SK-N-SH treated with all-trans-retinoic acid at 6 μM for 48 hours (cell line): ENCODE results near the gene UTF1.

Source experiments
- ATAC-seq: fragments of 200-7000 bp; cut with Tn5 transposase; 3 replicates; pipeline ENCODE4 v1.9.1; 2020; ENCODE audit warnings: mild to moderate bottlenecking, moderate library complexity
- ARNTL ChIP-seq: fragments of 450-650 bp; formaldehyde crosslinking; IDR thresholded peaks from 2 replicates; pipeline ENCODE4 v1.5.0; 2020; ENCODE audit warnings: low read depth, mild to moderate bottlenecking, moderate library complexity, borderline replicate concordance
- BACH2 ChIP-seq: fragments of 250-450 bp; sonication (Bioruptor Pico); IDR thresholded peaks from 2 replicates; pipeline ENCODE4 v1.9.0; 2021; ENCODE audit warnings: mild to moderate bottlenecking, borderline replicate concordance
- CSDC2 ChIP-seq: fragments of 250-450 bp; sonication (Bioruptor Pico); IDR thresholded peaks from 2 replicates; pipeline ENCODE4 v1.5.0; 2020; ENCODE audit warnings: mild to moderate bottlenecking, moderate library complexity
- ESRRG ChIP-seq: fragments of 250-450 bp; sonication (Bioruptor Pico); IDR thresholded peaks from 2 replicates; pipeline ENCODE4 v1.6.1; 2021; ENCODE audit warnings: mild to moderate bottlenecking
- GLIS3 ChIP-seq: fragments of 250-450 bp; sonication (Bioruptor Pico); IDR thresholded peaks from 2 replicates; pipeline ENCODE4 v1.5.0; 2020; ENCODE audit warnings: mild to moderate bottlenecking, moderate library complexity
- ISL1 ChIP-seq: fragments of 250-450 bp; sonication (Bioruptor Pico); IDR thresholded peaks from 2 replicates; pipeline ENCODE4 v2.1.2; 2022; ENCODE audit warnings: mild to moderate bottlenecking, moderate library complexity
- SNAI2 ChIP-seq: fragments of 250-450 bp; sonication (Bioruptor Pico); IDR thresholded peaks from 2 replicates; pipeline ENCODE4 v1.5.0; 2020; ENCODE audit warnings: mild to moderate bottlenecking, moderate library complexity
- TCF4 ChIP-seq: fragments of 250-450 bp; sonication (Bioruptor Pico); IDR thresholded peaks from 2 replicates; pipeline ENCODE4 v1.8.0; 2021; ENCODE audit warnings: mild to moderate bottlenecking, moderate library complexity, borderline replicate concordance
- ZC3H10 ChIP-seq: fragments of 250-450 bp; sonication (Bioruptor Pico); IDR thresholded peaks from 2 replicates; pipeline ENCODE4 v1.5.1; 2021; ENCODE audit warnings: mild to moderate bottlenecking, moderate library complexity
- ZFP3 ChIP-seq: fragments of 250-450 bp; sonication (Bioruptor Pico); IDR thresholded peaks from 2 replicates; pipeline ENCODE4 v1.5.0; 2020; ENCODE audit warnings: mild to moderate bottlenecking, moderate library complexity
- ZNF565 ChIP-seq: fragments of 450-650 bp; formaldehyde crosslinking; conservative IDR thresholded peaks from 2 replicates; pipeline ENCODE4 v1.5.0; 2020; ENCODE audit warnings: low read depth, mild to moderate bottlenecking, moderate library complexity
- ZNF8 ChIP-seq: fragments of 450-650 bp; formaldehyde crosslinking; IDR thresholded peaks from 2 replicates; pipeline ENCODE4 v1.5.0; 2020; ENCODE audit warnings: mild to moderate bottlenecking, moderate library complexity
- TF ChIP-seq, protein P1 (sequence below): fragments of 250-450 bp; sonication (Bioruptor Pico); IDR thresholded peaks from 2 replicates; pipeline ENCODE4 v1.5.0; 2020; ENCODE audit warnings: mild to moderate bottlenecking, moderate library complexity
- TF ChIP-seq, protein P2 (sequence below): fragments of 250-450 bp; sonication (Bioruptor Pico); IDR thresholded peaks from 2 replicates; pipeline ENCODE4 v1.8.0; 2021; ENCODE audit warnings: low read depth, mild to moderate bottlenecking, moderate library complexity, borderline replicate concordance
- TF ChIP-seq, protein P3 (sequence below): fragments of 250-450 bp; sonication (Bioruptor Pico); IDR thresholded peaks from 2 replicates; pipeline ENCODE4 v1.5.1; 2020; ENCODE audit warnings: low read depth, mild to moderate bottlenecking, moderate library complexity
- TF ChIP-seq, protein P4 (sequence below): fragments of 250-450 bp; sonication (Bioruptor Pico); IDR thresholded peaks from 2 replicates; pipeline ENCODE4 v1.8.0; 2020; ENCODE audit warnings: mild to moderate bottlenecking, moderate library complexity, borderline replicate concordance

UTF1 gene

DNA sequence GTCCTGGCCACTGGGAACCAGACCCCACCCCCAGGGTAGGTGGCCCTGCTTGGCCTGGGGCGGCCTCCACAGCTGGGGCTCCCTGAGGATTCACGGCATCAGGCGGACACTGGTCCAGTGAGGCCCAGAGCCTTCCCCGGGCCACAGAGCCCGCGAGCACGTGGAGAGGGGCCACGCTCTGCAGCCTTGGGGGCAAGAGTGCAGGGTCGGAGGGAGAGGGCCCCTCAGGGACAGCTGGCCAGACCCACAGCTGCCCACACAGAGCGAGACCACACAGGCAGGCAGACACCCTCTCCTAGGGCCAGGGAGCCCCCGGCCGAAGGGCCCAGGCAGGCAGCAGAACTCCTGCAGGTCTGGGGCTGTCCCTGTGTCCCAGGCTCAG, 18.3 kb downstream of the UTF1 start:
- no peak for ATAC-seq
- TF ChIP-seq, protein P1, sequence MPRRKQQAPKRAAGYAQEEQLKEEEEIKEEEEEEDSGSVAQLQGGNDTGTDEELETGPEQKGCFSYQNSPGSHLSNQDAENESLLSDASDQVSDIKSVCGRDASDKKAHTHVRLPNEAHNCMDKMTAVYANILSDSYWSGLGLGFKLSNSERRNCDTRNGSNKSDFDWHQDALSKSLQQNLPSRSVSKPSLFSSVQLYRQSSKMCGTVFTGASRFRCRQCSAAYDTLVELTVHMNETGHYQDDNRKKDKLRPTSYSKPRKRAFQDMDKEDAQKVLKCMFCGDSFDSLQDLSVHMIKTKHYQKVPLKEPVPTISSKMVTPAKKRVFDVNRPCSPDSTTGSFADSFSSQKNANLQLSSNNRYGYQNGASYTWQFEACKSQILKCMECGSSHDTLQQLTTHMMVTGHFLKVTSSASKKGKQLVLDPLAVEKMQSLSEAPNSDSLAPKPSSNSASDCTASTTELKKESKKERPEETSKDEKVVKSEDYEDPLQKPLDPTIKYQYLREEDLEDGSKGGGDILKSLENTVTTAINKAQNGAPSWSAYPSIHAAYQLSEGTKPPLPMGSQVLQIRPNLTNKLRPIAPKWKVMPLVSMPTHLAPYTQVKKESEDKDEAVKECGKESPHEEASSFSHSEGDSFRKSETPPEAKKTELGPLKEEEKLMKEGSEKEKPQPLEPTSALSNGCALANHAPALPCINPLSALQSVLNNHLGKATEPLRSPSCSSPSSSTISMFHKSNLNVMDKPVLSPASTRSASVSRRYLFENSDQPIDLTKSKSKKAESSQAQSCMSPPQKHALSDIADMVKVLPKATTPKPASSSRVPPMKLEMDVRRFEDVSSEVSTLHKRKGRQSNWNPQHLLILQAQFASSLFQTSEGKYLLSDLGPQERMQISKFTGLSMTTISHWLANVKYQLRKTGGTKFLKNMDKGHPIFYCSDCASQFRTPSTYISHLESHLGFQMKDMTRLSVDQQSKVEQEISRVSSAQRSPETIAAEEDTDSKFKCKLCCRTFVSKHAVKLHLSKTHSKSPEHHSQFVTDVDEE (CRISPR knock-in tag), result no peak
- TF ChIP-seq BACH2 (CRISPR knock-in tag) (no peak), ZNF565 (CRISPR knock-in tag) (no peak), GLIS3 (CRISPR knock-in tag) (no peak), ESRRG (CRISPR knock-in tag) (no peak), ARNTL (no peak), ISL1 (CRISPR knock-in tag) (no peak), TCF4 (no peak)
- TF ChIP-seq, protein P2, sequence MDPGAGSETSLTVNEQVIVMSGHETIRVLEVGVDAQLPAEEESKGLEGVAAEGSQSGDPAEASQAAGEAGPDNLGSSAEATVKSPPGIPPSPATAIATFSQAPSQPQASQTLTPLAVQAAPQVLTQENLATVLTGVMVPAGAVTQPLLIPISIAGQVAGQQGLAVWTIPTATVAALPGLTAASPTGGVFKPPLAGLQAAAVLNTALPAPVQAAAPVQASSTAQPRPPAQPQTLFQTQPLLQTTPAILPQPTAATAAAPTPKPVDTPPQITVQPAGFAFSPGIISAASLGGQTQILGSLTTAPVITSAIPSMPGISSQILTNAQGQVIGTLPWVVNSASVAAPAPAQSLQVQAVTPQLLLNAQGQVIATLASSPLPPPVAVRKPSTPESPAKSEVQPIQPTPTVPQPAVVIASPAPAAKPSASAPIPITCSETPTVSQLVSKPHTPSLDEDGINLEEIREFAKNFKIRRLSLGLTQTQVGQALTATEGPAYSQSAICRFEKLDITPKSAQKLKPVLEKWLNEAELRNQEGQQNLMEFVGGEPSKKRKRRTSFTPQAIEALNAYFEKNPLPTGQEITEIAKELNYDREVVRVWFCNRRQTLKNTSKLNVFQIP (CRISPR knock-in tag), result no peak
- TF ChIP-seq, protein P3, sequence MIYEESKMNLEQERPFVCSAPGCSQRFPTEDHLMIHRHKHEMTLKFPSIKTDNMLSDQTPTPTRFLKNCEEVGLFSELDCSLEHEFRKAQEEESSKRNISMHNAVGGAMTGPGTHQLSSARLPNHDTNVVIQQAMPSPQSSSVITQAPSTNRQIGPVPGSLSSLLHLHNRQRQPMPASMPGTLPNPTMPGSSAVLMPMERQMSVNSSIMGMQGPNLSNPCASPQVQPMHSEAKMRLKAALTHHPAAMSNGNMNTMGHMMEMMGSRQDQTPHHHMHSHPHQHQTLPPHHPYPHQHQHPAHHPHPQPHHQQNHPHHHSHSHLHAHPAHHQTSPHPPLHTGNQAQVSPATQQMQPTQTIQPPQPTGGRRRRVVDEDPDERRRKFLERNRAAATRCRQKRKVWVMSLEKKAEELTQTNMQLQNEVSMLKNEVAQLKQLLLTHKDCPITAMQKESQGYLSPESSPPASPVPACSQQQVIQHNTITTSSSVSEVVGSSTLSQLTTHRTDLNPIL (CRISPR knock-in tag), result no peak

DNA sequence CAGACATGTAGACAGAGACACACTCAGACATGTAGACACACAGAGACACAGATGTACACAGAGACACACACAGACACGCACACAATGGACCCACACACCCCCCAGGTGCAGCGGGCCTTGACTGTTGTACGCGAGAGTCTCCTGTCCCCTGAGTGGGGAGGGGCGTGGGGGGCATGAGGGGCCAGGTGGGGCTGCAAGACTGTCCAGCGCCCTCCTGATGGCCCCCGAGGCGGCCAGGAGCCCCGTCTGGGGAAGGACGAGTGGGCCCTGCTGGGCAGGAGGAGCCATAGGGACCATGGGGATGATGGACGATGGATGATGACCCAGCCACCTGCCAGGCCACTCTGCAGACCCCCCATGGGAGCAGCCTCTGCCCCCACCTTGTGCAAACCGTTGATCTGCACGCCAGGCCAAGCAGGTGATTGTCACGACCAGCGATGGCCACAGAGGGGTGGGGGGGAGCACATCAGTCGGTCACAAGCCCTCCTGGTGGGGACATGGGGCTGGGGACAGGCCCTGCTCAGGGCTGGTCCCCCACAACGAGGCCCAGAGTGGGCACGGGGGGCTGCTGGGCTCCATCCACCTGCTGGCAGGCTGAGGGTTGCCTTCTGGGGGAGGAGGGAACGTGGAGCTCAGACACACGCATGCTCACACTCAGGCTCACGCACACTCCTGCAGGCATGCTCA, 19.2 kb downstream of the UTF1 start:
- ATAC-seq, result no peak; the same call in 2 of the 3 replicates
- TF ChIP-seq, protein P4, sequence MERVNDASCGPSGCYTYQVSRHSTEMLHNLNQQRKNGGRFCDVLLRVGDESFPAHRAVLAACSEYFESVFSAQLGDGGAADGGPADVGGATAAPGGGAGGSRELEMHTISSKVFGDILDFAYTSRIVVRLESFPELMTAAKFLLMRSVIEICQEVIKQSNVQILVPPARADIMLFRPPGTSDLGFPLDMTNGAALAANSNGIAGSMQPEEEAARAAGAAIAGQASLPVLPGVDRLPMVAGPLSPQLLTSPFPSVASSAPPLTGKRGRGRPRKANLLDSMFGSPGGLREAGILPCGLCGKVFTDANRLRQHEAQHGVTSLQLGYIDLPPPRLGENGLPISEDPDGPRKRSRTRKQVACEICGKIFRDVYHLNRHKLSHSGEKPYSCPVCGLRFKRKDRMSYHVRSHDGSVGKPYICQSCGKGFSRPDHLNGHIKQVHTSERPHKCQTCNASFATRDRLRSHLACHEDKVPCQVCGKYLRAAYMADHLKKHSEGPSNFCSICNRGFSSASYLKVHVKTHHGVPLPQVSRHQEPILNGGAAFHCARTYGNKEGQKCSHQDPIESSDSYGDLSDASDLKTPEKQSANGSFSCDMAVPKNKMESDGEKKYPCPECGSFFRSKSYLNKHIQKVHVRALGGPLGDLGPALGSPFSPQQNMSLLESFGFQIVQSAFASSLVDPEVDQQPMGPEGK (CRISPR knock-in tag), result no peak
- TF ChIP-seq, protein P2 (CRISPR knock-in tag), result no peak
- TF ChIP-seq ESRRG (CRISPR knock-in tag), result no peak
- no peak for TF ChIP-seq ZNF565 (CRISPR knock-in tag)

DNA sequence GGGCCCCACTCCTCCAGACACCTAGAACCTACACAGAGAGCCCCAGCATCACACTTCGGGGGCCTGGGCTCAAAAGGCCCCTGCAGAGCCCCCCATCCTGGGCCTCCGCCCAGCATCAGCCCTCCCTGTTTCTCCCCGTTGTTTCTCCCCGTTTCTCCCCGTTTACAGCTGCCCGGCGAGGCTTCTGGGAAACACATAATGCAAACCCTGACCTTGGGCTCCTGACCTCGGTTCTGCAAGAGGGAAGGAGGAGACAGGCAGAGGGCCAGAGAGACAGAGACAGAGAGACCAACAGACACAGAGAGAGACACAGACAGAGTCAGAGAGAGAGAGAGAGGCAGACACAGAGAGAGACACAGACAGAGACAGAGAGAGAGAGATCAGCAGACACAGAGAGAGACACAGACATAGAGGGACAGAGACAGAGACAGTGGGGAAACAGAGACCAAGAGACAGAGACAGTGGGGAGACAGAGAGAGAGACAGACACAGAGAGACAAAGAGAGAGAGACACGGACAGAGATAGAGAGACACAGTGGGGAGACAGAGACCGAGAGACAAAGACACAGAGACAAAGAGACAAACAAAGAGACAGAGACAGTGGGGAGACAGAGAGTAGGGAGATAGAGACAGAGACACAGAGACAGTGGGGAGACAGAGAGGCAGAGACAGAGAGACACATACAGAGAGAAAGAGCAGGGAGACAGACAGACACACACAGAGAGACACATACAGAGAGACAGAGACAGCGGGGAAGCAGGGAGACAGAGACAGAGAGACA, 20.1 kb downstream of the UTF1 start:
- TF ChIP-seq ZC3H10 (CRISPR knock-in tag) (no peak), SNAI2 (CRISPR knock-in tag) (no peak), ZNF8 (CRISPR knock-in tag) (no peak), ZFP3 (no peak), ISL1 (CRISPR knock-in tag) (no peak), CSDC2 (CRISPR knock-in tag) (no peak)
- no peak for ATAC-seq
